ENCODE data around the gene PPARA. TPM values are rescaled to one million over a fixed set of nuclear protein-coding genes. Genes with fewer than 3 reads are reported as not detected.

Gene PPARA
- total and polyA plus RNA-seq, 2 experiments from 2014 or later, result 4.7 to 12.6 TPM

DNA sequence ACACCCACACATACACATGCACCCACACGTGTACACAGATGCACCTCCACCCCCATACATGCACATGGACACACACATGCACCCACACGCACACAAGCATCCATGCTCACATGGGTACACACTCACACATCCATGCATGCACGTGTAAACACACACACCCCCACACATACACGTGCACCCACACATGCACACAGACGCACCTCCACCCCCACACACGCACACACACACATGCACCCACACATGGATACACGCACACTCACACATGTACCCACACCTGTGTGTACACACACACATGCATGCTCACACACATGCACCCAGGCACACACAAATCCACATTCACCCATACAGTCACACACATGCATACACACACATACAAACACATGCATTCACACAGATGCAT is 75.3 kb downstream of the PPARA start (continued):
- TF ChIP-seq CTCF (conservative IDR thresholded peaks at IDR 0.05; ENCODE audit: low read depth in 2 of 2), result no peak
- TF ChIP-seq STAT1 (IDR thresholded peaks at IDR 0.05; ENCODE audit: unreplicated experiment), result no peak

DNA sequence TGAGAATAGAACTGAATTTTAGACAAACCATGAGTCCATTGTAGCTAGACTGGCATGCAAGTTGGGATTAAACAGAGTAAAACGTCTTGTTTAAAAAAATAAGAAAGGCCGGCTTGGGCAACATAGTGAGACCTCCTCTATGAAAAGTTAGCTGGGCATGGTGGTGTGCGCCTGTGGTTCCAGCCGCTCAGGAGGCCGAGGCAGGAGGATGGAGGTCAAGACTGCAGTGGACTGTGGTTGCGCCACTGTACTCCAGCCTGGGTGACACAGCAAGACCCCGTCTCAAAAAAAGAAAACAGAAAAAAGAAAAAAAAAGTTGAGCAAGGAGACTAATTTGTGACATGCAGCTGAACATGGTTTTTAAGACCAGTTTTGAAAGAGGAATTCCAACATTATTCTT is 76.3 kb downstream of the PPARA start:
- Histone ChIP-seq H2AFZ (no peak overlapping the region), H3F3A (replicated peaks; ENCODE audit: low read depth) (peaks cover 10% of the 10 kb centered on the region; the same call in 1 of the 2 replicates), H3K4me2 (no peak overlapping the region), H3K4me3 (no peak overlapping the region), H4K20me1 (replicated peaks; ENCODE audit: insufficient read depth) (no peaks in the 10 kb centered on the region), H3K27ac (ENCODE audit: low read depth) (no peak overlapping the region), H3K27me3 (ENCODE audit: insufficient read depth) (no peaks in the 10 kb centered on the region), H3K9me2 (ENCODE audit: insufficient read depth) (no peaks in the 10 kb centered on the region), H3K4me1 (ENCODE audit: insufficient read depth) (no peaks in the 10 kb centered on the region), H3K36me3 (ENCODE audit: insufficient read depth) (no peaks in the 10 kb centered on the region), H3K79me2 (replicated peaks; ENCODE audit: insufficient read depth) (no peaks in the 10 kb centered on the region)
- Mint-ChIP-seq H3K27ac (no peak overlapping the region), H3K36me3 (ENCODE audit: low read depth) (no peaks in the 10 kb centered on the region), H3K27me3 (ENCODE audit: insufficient read depth, low read depth, poor library complexity) (peaks cover 12% of the 10 kb centered on the region), H3K4me3 (no peak overlapping the region), H3K4me1 (peaks cover 10% of the 10 kb centered on the region), H3K9me3 (no peaks in the 10 kb centered on the region; the same call in 2 of the 3 replicates)
- TF ChIP-seq CREB1 (CRISPR knock-in tag; IDR thresholded peaks at IDR 0.05; ENCODE audit: low read depth) (no peak), JUNB (IDR thresholded peaks at IDR 0.05; ENCODE audit: unreplicated experiment) (no peak), ZNF114 (CRISPR knock-in tag; IDR thresholded peaks at IDR 0.05) (no peak), CTCF (conservative IDR thresholded peaks at IDR 0.05; ENCODE audit: low read depth in 2 of 2) (no peak), ETS1 (IDR thresholded peaks at IDR 0.05) (no peak), POLR2AphosphoS5 (IDR thresholded peaks at IDR 0.05; ENCODE audit: low read depth) (no peak), NANOG (IDR thresholded peaks at IDR 0.05; ENCODE audit: borderline replicate concordance) (no peak), EZH2 (IDR thresholded peaks at IDR 0.05; ENCODE audit: low read depth, unreplicated experiment) (no peak), EZH2phosphoT487 (IDR thresholded peaks at IDR 0.05; ENCODE audit: unreplicated experiment) (no peak)
- TF ChIP-seq, protein P1, sequence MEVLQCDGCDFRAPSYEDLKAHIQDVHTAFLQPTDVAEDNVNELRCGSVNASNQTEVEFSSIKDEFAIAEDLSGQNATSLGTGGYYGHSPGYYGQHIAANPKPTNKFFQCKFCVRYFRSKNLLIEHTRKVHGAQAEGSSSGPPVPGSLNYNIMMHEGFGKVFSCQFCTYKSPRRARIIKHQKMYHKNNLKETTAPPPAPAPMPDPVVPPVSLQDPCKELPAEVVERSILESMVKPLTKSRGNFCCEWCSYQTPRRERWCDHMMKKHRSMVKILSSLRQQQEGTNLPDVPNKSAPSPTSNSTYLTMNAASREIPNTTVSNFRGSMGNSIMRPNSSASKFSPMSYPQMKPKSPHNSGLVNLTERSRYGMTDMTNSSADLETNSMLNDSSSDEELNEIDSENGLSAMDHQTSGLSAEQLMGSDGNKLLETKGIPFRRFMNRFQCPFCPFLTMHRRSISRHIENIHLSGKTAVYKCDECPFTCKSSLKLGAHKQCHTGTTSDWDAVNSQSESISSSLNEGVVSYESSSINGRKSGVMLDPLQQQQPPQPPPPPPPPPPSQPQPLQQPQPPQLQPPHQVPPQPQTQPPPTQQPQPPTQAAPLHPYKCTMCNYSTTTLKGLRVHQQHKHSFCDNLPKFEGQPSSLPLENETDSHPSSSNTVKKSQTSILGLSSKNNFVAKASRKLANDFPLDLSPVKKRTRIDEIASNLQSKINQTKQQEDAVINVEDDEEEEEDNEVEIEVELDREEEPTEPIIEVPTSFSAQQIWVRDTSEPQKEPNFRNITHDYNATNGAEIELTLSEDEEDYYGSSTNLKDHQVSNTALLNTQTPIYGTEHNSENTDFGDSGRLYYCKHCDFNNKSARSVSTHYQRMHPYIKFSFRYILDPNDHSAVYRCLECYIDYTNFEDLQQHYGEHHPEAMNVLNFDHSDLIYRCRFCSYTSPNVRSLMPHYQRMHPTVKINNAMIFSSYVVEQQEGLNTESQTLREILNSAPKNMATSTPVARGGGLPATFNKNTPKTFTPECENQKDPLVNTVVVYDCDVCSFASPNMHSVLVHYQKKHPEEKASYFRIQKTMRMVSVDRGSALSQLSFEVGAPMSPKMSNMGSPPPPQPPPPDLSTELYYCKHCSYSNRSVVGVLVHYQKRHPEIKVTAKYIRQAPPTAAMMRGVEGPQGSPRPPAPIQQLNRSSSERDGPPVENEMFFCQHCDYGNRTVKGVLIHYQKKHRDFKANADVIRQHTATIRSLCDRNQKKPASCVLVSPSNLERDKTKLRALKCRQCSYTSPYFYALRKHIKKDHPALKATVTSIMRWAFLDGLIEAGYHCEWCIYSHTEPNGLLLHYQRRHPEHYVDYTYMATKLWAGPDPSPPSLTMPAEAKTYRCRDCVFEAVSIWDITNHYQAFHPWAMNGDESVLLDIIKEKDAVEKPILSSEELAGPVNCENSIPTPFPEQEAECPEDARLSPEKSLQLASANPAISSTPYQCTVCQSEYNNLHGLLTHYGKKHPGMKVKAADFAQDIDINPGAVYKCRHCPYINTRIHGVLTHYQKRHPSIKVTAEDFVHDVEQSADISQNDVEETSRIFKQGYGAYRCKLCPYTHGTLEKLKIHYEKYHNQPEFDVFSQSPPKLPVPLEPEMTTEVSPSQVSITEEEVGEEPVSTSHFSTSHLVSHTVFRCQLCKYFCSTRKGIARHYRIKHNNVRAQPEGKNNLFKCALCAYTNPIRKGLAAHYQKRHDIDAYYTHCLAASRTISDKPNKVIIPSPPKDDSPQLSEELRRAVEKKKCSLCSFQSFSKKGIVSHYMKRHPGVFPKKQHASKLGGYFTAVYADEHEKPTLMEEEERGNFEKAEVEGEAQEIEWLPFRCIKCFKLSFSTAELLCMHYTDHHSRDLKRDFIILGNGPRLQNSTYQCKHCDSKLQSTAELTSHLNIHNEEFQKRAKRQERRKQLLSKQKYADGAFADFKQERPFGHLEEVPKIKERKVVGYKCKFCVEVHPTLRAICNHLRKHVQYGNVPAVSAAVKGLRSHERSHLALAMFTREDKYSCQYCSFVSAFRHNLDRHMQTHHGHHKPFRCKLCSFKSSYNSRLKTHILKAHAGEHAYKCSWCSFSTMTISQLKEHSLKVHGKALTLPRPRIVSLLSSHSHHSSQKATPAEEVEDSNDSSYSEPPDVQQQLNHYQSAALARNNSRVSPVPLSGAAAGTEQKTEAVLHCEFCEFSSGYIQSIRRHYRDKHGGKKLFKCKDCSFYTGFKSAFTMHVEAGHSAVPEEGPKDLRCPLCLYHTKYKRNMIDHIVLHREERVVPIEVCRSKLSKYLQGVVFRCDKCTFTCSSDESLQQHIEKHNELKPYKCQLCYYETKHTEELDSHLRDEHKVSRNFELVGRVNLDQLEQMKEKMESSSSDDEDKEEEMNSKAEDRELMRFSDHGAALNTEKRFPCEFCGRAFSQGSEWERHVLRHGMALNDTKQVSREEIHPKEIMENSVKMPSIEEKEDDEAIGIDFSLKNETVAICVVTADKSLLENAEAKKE (CRISPR knock-in tag; IDR thresholded peaks at IDR 0.05), result no peak
- DNase-seq (ENCODE audit: low spot score), result no peak
- no peak for ATAC-seq

Measured in GM23338 (cell line).